HEK293 (cell line): Measurements from ENCODE around the gene PTH1R.
A peak's percentile ranks its signal among the peaks of the same experiment; 100 is the strongest.

Source experiments
- AEBP2 ChIP-seq: fragments of 450-650 bp; formaldehyde crosslinking; IDR thresholded peaks from 2 replicates; pipeline ENCODE4 v1.5.1; 2016; ENCODE audit warnings: missing biosample characterization, missing genetic modification characterization, borderline replicate concordance
- HOXD13 ChIP-seq: sonication (generic); formaldehyde crosslinking; IDR thresholded peaks from 2 replicates; pipeline ENCODE4 v1.8.0; 2022; ENCODE audit warnings: missing genetic modification reagents, borderline replicate concordance
- KLF10 ChIP-seq: fragments of 450-650 bp; IDR thresholded peaks from 2 replicates; pipeline ENCODE4 v1.5.1; 2018; ENCODE audit warnings: missing biosample characterization, mild to moderate bottlenecking, missing genetic modification characterization
- KLF16 ChIP-seq: fragments of 450-650 bp; formaldehyde crosslinking; IDR thresholded peaks from 2 replicates; pipeline ENCODE4 v1.5.1; 2017; ENCODE audit warnings: missing biosample characterization, missing genetic modification characterization
- SCRT2 ChIP-seq: fragments of 450-650 bp; formaldehyde crosslinking; IDR thresholded peaks from 2 replicates; pipeline ENCODE4 v1.5.1; 2016; ENCODE audit warnings: missing biosample characterization, missing genetic modification characterization
- ZFHX2 ChIP-seq: fragments of 450-650 bp; formaldehyde crosslinking; conservative IDR thresholded peaks from 2 replicates; pipeline ENCODE4 v1.5.1; 2016; ENCODE audit warnings: missing biosample characterization, missing genetic modification characterization
- ZNF112 ChIP-seq: fragments of 450-650 bp; formaldehyde crosslinking; IDR thresholded peaks from 2 replicates; pipeline ENCODE4 v1.5.0; 2017; ENCODE audit warnings: missing biosample characterization, missing genetic modification characterization
- ZNF19 ChIP-seq: fragments of 450-650 bp; formaldehyde crosslinking; IDR thresholded peaks from 2 replicates; pipeline ENCODE4; 2016; ENCODE audit warnings: missing biosample characterization, missing genetic modification characterization, low read depth
- ZNF239 ChIP-seq: fragments of 450-650 bp; formaldehyde crosslinking; IDR thresholded peaks from 2 replicates; pipeline ENCODE4 v1.5.1; 2016; ENCODE audit warnings: missing biosample characterization, missing genetic modification characterization
- ZNF248 ChIP-seq: fragments of 450-650 bp; formaldehyde crosslinking; IDR thresholded peaks from 2 replicates; pipeline ENCODE4 v1.5.1; 2017; ENCODE audit warnings: missing biosample characterization, missing genetic modification characterization
- ZNF280C ChIP-seq: fragments of 450-650 bp; formaldehyde crosslinking; IDR thresholded peaks from 2 replicates; pipeline ENCODE4 v1.5.1; 2016; ENCODE audit warnings: missing biosample characterization, missing genetic modification characterization
- ZNF354C ChIP-seq: fragments of 450-650 bp; formaldehyde crosslinking; IDR thresholded peaks from 2 replicates; pipeline ENCODE4 v1.5.1; 2016; ENCODE audit warnings: missing biosample characterization, missing genetic modification characterization, low read depth, borderline replicate concordance
- ZNF391 ChIP-seq: fragments of 450-650 bp; formaldehyde crosslinking; IDR thresholded peaks from 2 replicates; pipeline ENCODE4 v1.5.1; 2016; ENCODE audit warnings: low read depth, missing biosample characterization, missing genetic modification characterization, borderline replicate concordance
- ZNF423 ChIP-seq: fragments of 450-650 bp; formaldehyde crosslinking; IDR thresholded peaks from 2 replicates; pipeline ENCODE4 v1.5.1; 2016; ENCODE audit warnings: missing biosample characterization, missing genetic modification characterization
- ZNF449 ChIP-seq: fragments of 450-650 bp; formaldehyde crosslinking; IDR thresholded peaks from 2 replicates; pipeline ENCODE4 v1.5.1; 2017; ENCODE audit warnings: missing biosample characterization, mild to moderate bottlenecking, missing genetic modification characterization, moderate library complexity
- ZNF529 ChIP-seq: fragments of 450-650 bp; formaldehyde crosslinking; IDR thresholded peaks from 2 replicates; pipeline ENCODE4 v1.5.1; 2017; ENCODE audit warnings: missing genetic modification characterization, missing biosample characterization; ENCODE audit not compliant: insufficient replicate concordance
- ZNF548 ChIP-seq: fragments of 450-650 bp; formaldehyde crosslinking; IDR thresholded peaks from 2 replicates; pipeline ENCODE4 v1.5.1; 2016; ENCODE audit warnings: missing biosample characterization, missing genetic modification characterization
- ZNF555 ChIP-seq: fragments of 450-650 bp; formaldehyde crosslinking; conservative IDR thresholded peaks from 2 replicates; pipeline ENCODE4 v1.5.1; 2017; ENCODE audit warnings: missing biosample characterization, mild to moderate bottlenecking, missing genetic modification characterization, inconsistent platforms
- ZNF596 ChIP-seq: fragments of 450-650 bp; IDR thresholded peaks from 2 replicates; pipeline ENCODE4 v1.5.0; 2018; ENCODE audit warnings: missing biosample characterization, mild to moderate bottlenecking, missing genetic modification characterization, moderate library complexity
- ZNF658 ChIP-seq: fragments of 450-650 bp; formaldehyde crosslinking; IDR thresholded peaks from 2 replicates; pipeline ENCODE4; 2016; ENCODE audit warnings: missing biosample characterization, missing genetic modification characterization
- ZNF670 ChIP-seq: fragments of 450-650 bp; formaldehyde crosslinking; IDR thresholded peaks from 2 replicates; pipeline ENCODE4 v1.5.1; 2016; ENCODE audit warnings: missing biosample characterization, missing genetic modification characterization, low read depth
- ZNF747 ChIP-seq: fragments of 450-650 bp; formaldehyde crosslinking; IDR thresholded peaks from 2 replicates; pipeline ENCODE4 v1.5.1; 2016; ENCODE audit warnings: missing biosample characterization, missing genetic modification characterization
- ZNF776 ChIP-seq: fragments of 450-650 bp; formaldehyde crosslinking; IDR thresholded peaks from 2 replicates; pipeline ENCODE4 v1.5.0; 2017; ENCODE audit warnings: missing biosample characterization, missing genetic modification characterization, borderline replicate concordance
- ZNF792 ChIP-seq: fragments of 450-650 bp; formaldehyde crosslinking; IDR thresholded peaks from 2 replicates; pipeline ENCODE4 v1.5.1; 2016; ENCODE audit warnings: missing biosample characterization, missing genetic modification characterization
- ZNF837 ChIP-seq: fragments of 450-650 bp; formaldehyde crosslinking; IDR thresholded peaks from 2 replicates; pipeline ENCODE4 v1.5.1; 2016; ENCODE audit warnings: missing biosample characterization, missing genetic modification characterization
- ZNF843 ChIP-seq: fragments of 450-650 bp; formaldehyde crosslinking; IDR thresholded peaks from 2 replicates; pipeline ENCODE4 v1.5.1; 2016; ENCODE audit warnings: missing biosample characterization, missing genetic modification characterization
- TF ChIP-seq, protein P1 (sequence below): fragments of 450-650 bp; formaldehyde crosslinking; optimal IDR thresholded peaks from 2 replicates; pipeline ENCODE3; 2016; ENCODE audit warnings: missing biosample characterization, mild to moderate bottlenecking, missing genetic modification characterization
- TF ChIP-seq, protein P2 (sequence below): fragments of 450-650 bp; formaldehyde crosslinking; IDR thresholded peaks from 2 replicates; pipeline ENCODE4 v1.5.1; 2017; ENCODE audit warnings: missing biosample characterization, missing genetic modification characterization
- TF ChIP-seq, protein P3 (sequence below): fragments of 450-650 bp; formaldehyde crosslinking; IDR thresholded peaks from 2 replicates; pipeline ENCODE4 v1.5.1; 2016; ENCODE audit warnings: missing biosample characterization, missing genetic modification characterization

The PTH1R gene

GRCh38 chr3:46845860-46846623 is 31.5 kb upstream of the PTH1R start (continued):
- TF ChIP-seq, protein P1, sequence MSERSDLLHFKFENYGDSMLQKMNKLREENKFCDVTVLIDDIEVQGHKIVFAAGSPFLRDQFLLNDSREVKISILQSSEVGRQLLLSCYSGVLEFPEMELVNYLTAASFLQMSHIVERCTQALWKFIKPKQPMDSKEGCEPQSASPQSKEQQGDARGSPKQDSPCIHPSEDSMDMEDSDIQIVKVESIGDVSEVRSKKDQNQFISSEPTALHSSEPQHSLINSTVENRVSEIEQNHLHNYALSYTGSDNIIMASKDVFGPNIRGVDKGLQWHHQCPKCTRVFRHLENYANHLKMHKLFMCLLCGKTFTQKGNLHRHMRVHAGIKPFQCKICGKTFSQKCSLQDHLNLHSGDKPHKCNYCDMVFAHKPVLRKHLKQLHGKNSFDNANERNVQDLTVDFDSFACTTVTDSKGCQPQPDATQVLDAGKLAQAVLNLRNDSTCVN (tag by site-specific recombination), result peak; percentile 49
- TF ChIP-seq ZNF248 (tag by site-specific recombination), result no peak
- TF ChIP-seq ZNF776, result no peak
- TF ChIP-seq ZNF239 (tag by site-specific recombination), result no peak
- no peak for TF ChIP-seq ZNF449
- TF ChIP-seq, protein P2, sequence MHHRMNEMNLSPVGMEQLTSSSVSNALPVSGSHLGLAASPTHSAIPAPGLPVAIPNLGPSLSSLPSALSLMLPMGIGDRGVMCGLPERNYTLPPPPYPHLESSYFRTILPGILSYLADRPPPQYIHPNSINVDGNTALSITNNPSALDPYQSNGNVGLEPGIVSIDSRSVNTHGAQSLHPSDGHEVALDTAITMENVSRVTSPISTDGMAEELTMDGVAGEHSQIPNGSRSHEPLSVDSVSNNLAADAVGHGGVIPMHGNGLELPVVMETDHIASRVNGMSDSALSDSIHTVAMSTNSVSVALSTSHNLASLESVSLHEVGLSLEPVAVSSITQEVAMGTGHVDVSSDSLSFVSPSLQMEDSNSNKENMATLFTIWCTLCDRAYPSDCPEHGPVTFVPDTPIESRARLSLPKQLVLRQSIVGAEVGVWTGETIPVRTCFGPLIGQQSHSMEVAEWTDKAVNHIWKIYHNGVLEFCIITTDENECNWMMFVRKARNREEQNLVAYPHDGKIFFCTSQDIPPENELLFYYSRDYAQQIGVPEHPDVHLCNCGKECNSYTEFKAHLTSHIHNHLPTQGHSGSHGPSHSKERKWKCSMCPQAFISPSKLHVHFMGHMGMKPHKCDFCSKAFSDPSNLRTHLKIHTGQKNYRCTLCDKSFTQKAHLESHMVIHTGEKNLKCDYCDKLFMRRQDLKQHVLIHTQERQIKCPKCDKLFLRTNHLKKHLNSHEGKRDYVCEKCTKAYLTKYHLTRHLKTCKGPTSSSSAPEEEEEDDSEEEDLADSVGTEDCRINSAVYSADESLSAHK (tag by site-specific recombination), result no peak
- TF ChIP-seq ZNF747 (tag by site-specific recombination), result no peak
- TF ChIP-seq ZNF658 (tag by site-specific recombination), result no peak
- TF ChIP-seq ZNF423 (tag by site-specific recombination), result no peak
- no peak for TF ChIP-seq ZNF19 (tag by site-specific recombination)
- TF ChIP-seq ZNF837 (tag by site-specific recombination), result no peak
- no peak for TF ChIP-seq KLF16 (tag by site-specific recombination)
- TF ChIP-seq KLF10, result no peak
- peak; percentile 95 for TF ChIP-seq ZFHX2 (tag by site-specific recombination)
- no peak for TF ChIP-seq ZNF112 (tag by site-specific recombination)
- TF ChIP-seq ZNF843 (tag by site-specific recombination), result no peak
- no peak for TF ChIP-seq HOXD13 (CRISPR knock-in tag)
- no peak for TF ChIP-seq ZNF280C (tag by site-specific recombination)
- no peak for TF ChIP-seq ZNF354C
- no peak for TF ChIP-seq ZNF548 (tag by site-specific recombination)
- TF ChIP-seq ZNF670 (tag by site-specific recombination), result no peak
- no peak for TF ChIP-seq ZNF792
- no peak for TF ChIP-seq ZNF555 (tag by site-specific recombination)
- TF ChIP-seq AEBP2 (tag by site-specific recombination), result no peak
- no peak for TF ChIP-seq ZNF529 (tag by site-specific recombination)
- TF ChIP-seq, protein P3, sequence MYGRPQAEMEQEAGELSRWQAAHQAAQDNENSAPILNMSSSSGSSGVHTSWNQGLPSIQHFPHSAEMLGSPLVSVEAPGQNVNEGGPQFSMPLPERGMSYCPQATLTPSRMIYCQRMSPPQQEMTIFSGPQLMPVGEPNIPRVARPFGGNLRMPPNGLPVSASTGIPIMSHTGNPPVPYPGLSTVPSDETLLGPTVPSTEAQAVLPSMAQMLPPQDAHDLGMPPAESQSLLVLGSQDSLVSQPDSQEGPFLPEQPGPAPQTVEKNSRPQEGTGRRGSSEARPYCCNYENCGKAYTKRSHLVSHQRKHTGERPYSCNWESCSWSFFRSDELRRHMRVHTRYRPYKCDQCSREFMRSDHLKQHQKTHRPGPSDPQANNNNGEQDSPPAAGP (tag by site-specific recombination), result peak; percentile 31; the same call in 1 of the 2 replicates
- TF ChIP-seq ZNF596 (tag by site-specific recombination), result no peak
- no peak for TF ChIP-seq SCRT2 (tag by site-specific recombination)
- TF ChIP-seq ZNF391 (tag by site-specific recombination), result no peak
